Hematopoietic multipotent progenitor cell (in vitro differentiated cells): Measurements from ENCODE around the gene SMIM41. TPM values are rescaled to one million over a fixed set of nuclear protein-coding genes. Genes with fewer than 3 reads are reported as not detected.
A peak's percentile ranks its signal among the peaks of the same experiment; 100 is the strongest.

Experiments used
- DNase-seq, 3 donors: peaks; one replicate each; pipeline ENCODE4 v3.0.0-alpha.2; 2011 to 2015; ENCODE audit warnings: low read depth in 2 of 3, low spot score in 2 of 3
- total RNA-seq: library from RNA; depleted of rRNA; stranded (reverse); fragments of >200 nt; gene quantifications from one replicate; pipeline ENCODE4 v1.2.3, GENCODE V29; 2012

SMIM41 gene
- total RNA-seq, 1 donor, result under 0.01 TPM

- peak in 2 of 3 donors; percentile 45 to 49 for DNase-seq
These were observed 29.3 kb upstream of the SMIM41 start for GRCh38 chr12:52050116-52050757.

- DNase-seq, result peak; percentile 96 to 99 (median 96)
These were observed 28.6 kb upstream of the SMIM41 start, which contains the start of gene NR4A1 for GRCh38 chr12:52050758-52051541. Gene NR4A1, plus strand, starts transcription at chr12:52051442. Its CDS starts 2,887 bp downstream, at chr12:52054329.

GRCh38 chr12:52052468-52053186, 26.9 kb upstream of the SMIM41 start:
- no peak for DNase-seq

- no peak for DNase-seq
These were observed 25.8 kb upstream of the SMIM41 start for GRCh38 chr12:52053536-52054209.

- no peak for DNase-seq
These were observed 25.2 kb upstream of the SMIM41 start for GRCh38 chr12:52054231-52054832.

GRCh38 chr12:52054833-52055730, 24.4 kb upstream of the SMIM41 start:
- no peak for DNase-seq

DNA sequence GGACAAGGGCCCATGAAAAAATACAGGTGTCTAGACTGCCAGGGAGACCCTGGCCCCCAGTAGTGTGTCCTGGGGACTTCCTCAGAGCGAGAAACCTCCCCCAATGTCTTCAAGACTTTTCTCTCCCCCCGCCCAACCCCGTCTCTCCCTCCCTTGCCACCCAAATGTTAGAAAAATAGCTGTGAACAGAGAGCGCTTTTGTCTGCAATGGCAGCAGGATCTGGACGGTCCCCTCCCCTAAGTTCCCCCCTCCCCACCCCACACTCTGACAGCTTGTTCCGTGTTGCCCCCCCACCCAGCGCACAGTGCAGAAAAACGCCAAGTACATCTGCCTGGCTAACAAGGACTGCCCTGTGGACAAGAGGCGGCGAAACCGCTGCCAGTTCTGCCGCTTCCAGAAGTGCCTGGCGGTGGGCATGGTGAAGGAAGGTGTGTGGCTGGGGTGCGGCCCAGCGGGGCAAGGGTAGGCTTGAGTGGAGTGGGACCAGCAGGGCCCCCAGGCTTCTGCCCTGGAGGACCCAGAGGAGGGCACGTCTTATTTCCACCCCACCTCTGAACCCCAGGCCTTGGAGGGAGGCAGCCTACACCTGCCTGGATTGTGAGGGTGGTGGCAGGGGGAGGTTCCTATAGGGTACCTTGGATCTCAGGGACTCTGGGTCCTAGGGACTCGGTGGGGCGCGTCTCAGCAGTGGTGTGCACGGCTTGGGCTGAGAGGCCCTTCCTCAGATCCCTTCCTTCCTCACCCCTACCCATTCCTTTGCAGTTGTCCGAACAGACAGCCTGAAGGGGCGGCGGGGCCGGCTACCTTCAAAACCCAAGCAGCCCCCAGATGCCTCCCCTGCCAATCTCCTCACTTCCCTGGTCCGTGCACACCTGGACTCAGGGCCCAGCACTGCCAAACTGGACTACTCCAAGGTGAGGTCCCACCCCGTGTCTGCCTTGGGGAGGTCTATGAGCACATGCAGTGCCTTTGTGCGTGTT, 23.5 kb upstream of the SMIM41 start:
- DNase-seq, result no peak

GRCh38 chr12:52056801-52057637, 22.5 kb upstream of the SMIM41 start:
- no peak for DNase-seq

- DNase-seq, result no peak
These were observed 21.6 kb upstream of the SMIM41 start for GRCh38 chr12:52057638-52058576.

DNA sequence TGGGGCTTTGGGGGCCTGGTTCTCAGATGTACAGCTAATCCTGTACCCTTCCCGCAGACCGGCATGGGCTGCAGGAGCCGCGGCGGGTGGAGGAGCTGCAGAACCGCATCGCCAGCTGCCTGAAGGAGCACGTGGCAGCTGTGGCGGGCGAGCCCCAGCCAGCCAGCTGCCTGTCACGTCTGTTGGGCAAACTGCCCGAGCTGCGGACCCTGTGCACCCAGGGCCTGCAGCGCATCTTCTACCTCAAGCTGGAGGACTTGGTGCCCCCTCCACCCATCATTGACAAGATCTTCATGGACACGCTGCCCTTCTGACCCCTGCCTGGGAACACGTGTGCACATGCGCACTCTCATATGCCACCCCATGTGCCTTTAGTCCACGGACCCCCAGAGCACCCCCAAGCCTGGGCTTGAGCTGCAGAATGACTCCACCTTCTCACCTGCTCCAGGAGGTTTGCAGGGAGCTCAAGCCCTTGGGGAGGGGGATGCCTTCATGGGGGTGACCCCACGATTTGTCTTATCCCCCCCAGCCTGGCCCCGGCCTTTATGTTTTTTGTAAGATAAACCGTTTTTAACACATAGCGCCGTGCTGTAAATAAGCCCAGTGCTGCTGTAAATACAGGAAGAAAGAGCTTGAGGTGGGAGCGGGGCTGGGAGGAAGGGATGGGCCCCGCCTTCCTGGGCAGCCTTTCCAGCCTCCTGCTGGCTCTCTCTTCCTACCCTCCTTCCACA, 20.7 kb upstream of the SMIM41 start:
- DNase-seq, result no peak

GRCh38 chr12:52059582-52060497, 19.7 kb upstream of the SMIM41 start:
- DNase-seq, result no peak

DNA sequence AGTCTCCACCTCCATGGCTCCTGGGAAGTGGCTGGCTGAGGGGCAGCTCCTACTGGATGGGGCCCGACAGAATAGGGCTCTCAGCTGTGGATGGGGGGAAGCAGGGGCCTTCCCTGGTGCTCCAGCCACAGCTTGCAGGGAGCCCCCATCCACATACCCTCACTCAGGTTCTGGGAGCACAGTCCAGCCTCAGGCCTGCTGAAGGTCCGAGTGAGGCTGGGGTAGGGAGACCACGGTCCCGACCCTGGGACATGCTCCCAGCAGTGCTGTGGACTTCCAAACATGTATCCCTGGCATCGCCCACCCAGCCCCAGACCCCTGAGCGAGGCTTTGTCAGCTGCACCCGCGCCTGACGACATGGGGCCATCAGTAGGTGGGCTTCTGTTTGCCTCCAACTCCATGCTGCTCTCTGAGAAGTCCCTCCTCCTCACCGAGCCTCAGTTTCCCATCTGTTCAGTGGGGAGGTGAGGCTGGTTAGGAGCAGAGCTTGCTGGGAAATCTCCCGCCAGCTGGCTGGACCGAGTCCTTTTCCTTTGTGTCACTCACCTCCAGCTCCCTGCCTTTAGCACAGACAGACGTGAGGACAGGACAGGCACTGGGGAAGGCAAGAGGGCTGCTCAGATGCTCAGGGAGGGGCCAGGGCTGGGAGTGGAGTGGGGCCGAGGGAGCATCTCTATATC, 18.9 kb upstream of the SMIM41 start:
- DNase-seq, result no peak

DNA sequence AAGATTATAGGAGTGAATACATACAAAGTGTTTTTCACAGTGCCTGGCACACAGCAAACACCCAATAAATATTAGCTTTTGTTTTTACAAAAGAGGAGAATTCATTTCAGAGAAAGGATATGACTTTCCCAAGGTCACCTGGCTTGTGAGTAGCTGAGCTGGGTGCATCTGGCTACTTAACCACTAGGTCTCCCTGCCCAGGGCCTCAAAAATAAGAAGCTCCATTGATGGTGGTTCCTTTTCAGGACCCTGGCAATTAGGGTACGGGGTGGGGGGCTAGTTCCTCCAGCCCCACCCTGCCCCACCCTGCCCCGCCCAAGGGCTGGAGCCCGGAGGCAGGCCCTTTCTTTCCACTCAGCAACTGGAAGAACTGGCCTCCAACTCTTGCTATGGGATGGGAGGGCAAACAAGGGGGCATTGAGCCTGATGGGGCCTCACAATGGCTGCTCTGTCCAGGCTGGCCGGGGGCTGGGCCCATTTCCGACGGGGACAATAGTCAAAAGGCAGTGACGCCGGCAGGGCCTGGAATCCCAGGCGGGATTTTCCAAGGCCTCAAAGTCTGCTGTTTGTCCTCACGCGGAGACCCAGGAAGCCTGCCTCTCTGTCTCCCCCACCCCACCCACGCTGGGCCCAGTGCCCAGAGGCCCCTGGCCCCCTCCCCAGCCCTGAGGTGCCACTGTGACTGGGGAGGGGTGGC, 17.9 kb upstream of the SMIM41 start:
- DNase-seq, result no peak
